Measurements from ENCODE around the gene SPCS1.

Gene SPCS1

DNA sequence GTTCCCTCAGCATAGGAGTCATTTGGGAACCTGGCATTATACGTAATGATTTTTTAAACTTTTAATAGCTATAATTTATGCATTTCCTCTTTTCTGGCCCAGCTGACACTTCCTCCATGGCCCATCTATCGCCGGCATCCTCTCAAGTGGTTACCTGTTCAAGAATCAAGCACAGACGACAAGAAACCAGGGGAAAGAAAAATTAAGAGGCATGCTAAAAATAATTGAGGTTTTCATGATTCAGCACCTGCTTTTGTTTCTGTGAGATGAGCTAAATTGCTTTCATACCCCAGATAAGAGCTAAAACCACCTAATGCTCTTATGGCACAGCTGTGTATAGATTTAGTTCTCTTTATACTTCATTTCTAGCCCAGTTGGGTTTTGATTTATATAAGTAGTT, 1.7 kb downstream of the SPCS1 start:
- TF ChIP-seq SUZ12 (IDR thresholded peaks at IDR 0.05; ENCODE audit: extremely low read depth, insufficient read depth, insufficient read length) (no peak), YY1 (IDR thresholded peaks at IDR 0.05; ENCODE audit: insufficient read depth, insufficient read length) (no peak), ZNF274 (IDR thresholded peaks at IDR 0.05; ENCODE audit: low read depth, low read length) (no peak)
- H3K4me3 ChIP-seq (ENCODE audit: insufficient read length, low read depth) = no peak overlapping the region
- peaks cover 2% of the 10 kb centered on the region for H3K4me1 ChIP-seq (ENCODE audit: insufficient read depth, insufficient read length)
- DNase-seq (ENCODE audit: low read depth, low spot score) = no peak
- no peak overlapping the region for H3K9ac ChIP-seq (ENCODE audit: insufficient read length, low read depth)
- no peaks in the 10 kb centered on the region for H3K27me3 ChIP-seq (ENCODE audit: insufficient read depth, insufficient read length)
- peaks cover 46% of the 10 kb centered on the region for H3K36me3 ChIP-seq (ENCODE audit: insufficient read depth, insufficient read length, low read length)
- no peaks in the 10 kb centered on the region for H3K9me3 ChIP-seq (ENCODE audit: insufficient read depth, low read length)

DNA sequence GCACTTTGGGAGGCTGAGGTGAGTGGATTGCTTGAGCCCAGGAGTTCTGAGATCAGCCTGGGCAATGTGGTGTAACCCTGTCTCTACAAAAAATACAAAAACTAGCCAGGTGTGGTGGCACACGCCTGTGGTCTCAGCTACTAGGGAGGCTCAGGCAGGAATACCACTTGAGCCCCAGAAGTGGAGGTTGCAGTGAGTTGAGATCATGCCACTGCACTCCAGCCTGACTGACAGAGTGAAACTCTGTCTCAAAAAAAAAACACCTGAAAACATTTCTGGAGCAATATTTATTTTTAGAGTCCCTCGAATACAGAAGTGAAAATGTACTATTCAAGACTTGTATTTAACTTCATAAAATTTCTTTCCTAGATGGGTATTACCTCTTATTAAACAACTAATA, 4.6 kb downstream of the SPCS1 start:
- Histone ChIP-seq H3K9me3 (ENCODE audit: insufficient read depth, low read length) (no peaks in the 10 kb centered on the region), H3K9ac (ENCODE audit: insufficient read length, low read depth) (no peak overlapping the region), H3K4me1 (ENCODE audit: insufficient read depth, insufficient read length) (peaks cover 4% of the 10 kb centered on the region), H3K27me3 (ENCODE audit: insufficient read depth, insufficient read length) (no peaks in the 10 kb centered on the region), H3K4me3 (ENCODE audit: insufficient read length, low read depth) (no peak overlapping the region), H3K36me3 (ENCODE audit: insufficient read depth, insufficient read length, low read length) (peaks cover 52% of the 10 kb centered on the region)
- TF ChIP-seq SUZ12 (IDR thresholded peaks at IDR 0.05; ENCODE audit: extremely low read depth, insufficient read depth, insufficient read length) (no peak), YY1 (IDR thresholded peaks at IDR 0.05; ENCODE audit: insufficient read depth, insufficient read length) (no peak), ZNF274 (IDR thresholded peaks at IDR 0.05; ENCODE audit: low read depth, low read length) (no peak)
- DNase-seq (ENCODE audit: low read depth, low spot score) = no peak

DNA sequence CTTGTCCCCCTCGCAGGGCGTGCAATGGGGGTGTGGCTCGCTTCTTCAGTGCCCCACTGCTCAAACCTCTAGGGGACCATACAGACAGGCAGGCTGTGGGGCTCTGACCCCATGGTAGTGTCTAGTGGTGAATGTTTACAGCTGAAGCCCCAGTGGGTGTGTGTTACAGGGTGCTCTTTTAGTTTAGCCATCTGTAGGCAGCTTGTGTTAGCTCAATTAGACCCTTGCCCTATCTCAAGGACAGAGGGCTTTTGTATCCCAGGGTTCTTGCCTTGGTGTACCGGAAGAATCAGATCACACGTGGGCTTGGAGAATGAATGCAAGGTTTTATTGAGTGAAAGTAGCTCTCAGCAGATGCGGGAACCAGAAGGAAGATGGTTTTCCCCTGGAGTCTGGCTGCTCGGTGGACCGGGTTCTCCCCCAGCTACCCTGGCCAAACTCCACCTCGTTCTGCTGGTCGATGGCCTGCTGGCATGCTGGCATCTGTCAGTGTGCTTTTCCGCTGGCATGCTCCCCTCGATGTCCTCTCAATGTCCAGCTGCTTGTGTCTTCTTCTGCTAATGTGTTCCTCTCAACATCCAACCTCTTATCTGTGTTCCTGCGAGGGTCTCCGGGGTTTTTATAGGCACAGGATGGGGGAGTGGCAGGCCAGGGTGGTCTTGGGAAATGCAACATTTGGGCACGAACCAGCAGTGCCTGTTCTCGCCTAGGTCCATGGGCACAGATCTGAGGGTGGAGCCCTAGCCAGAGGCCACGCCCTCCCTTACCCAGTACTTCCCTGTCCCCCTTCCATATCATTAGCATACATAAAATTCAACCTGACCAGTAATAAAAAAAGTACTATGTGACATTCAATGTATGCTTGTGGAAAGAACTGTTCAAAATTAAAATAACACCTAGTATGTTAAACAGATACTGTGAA, 6.6 kb downstream of the SPCS1 start:
- Histone ChIP-seq H3K36me3 (ENCODE audit: insufficient read depth, insufficient read length, low read length) (peaks cover 53% of the 10 kb centered on the region), H3K9ac (ENCODE audit: insufficient read length, low read depth) (no peak overlapping the region), H3K4me3 (ENCODE audit: insufficient read length, low read depth) (no peak overlapping the region), H3K9me3 (ENCODE audit: insufficient read depth, low read length) (no peaks in the 10 kb centered on the region), H3K27me3 (ENCODE audit: insufficient read depth, insufficient read length) (no peaks in the 10 kb centered on the region), H3K4me1 (ENCODE audit: insufficient read depth, insufficient read length) (peaks cover 2% of the 10 kb centered on the region)
- no peak for DNase-seq (ENCODE audit: low read depth, low spot score)
- no peak for TF ChIP-seq YY1 (IDR thresholded peaks at IDR 0.05; ENCODE audit: insufficient read depth, insufficient read length)
- TF ChIP-seq SUZ12 (IDR thresholded peaks at IDR 0.05; ENCODE audit: extremely low read depth, insufficient read depth, insufficient read length) = no peak
- no peak for TF ChIP-seq ZNF274 (IDR thresholded peaks at IDR 0.05; ENCODE audit: low read depth, low read length)

DNA sequence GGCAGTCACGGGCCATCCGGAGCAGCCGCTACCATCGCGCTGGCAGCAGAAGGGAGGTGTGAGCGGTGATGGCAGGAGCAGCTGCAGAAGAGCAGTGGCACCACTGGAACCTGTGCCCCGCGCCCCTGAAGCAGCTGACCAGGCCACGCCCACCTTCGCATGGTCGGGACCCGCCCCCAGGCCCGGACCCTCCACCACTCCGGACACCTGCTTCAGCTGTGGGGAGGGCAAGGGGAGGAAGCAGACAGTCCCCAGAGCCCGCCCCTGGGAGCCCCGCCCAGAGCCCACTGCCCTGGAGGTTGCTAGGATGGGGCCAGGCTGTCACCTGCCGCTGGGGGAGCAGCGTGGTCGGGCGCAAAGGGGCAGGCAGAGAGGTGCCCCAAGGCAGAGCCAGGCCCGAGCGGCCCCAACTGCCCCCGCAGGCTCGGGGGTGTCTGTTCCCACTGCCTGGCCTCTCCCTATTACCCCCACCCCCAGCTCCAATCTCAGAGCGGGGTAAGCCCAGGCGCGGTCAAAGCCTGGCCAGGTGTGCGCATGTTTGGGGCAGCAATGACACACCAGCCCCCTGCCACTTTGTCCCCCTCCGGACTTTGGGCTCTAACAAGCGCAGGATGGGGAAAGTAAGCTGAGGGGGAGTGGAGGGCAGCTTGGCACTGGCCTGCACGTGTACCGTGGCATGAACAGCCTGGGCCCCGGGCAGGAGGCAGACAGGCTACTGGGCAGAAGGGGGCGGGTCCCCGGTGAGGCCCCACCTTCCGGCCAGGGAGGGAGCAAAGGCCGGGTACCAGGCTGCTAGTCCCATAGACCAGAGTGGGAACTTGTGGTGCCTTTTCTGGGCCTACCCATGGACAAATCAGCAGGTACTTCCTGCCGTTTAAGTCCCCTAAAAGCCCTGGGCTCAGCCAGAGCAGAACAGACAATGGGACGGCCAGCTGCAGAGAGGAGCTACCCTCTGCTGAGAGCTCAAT, 8.7 kb downstream of the SPCS1 start:
- H3K36me3 ChIP-seq (ENCODE audit: insufficient read depth, insufficient read length, low read length) = peaks cover 37% of the 10 kb centered on the region
- H3K4me1 ChIP-seq (ENCODE audit: insufficient read depth, insufficient read length) = peaks cover 2% of the 10 kb centered on the region
- H3K9ac ChIP-seq (ENCODE audit: insufficient read length, low read depth) = no peak overlapping the region
- H3K4me3 ChIP-seq (ENCODE audit: insufficient read length, low read depth) = no peak overlapping the region
- no peak for TF ChIP-seq ZNF274 (IDR thresholded peaks at IDR 0.05; ENCODE audit: low read depth, low read length)
- no peak for TF ChIP-seq SUZ12 (IDR thresholded peaks at IDR 0.05; ENCODE audit: extremely low read depth, insufficient read depth, insufficient read length)
- no peak for TF ChIP-seq YY1 (IDR thresholded peaks at IDR 0.05; ENCODE audit: insufficient read depth, insufficient read length)
- H3K27me3 ChIP-seq (ENCODE audit: insufficient read depth, insufficient read length) = no peaks in the 10 kb centered on the region
- no peak for DNase-seq (ENCODE audit: low read depth, low spot score)
- no peaks in the 10 kb centered on the region for H3K9me3 ChIP-seq (ENCODE audit: insufficient read depth, low read length)

DNA sequence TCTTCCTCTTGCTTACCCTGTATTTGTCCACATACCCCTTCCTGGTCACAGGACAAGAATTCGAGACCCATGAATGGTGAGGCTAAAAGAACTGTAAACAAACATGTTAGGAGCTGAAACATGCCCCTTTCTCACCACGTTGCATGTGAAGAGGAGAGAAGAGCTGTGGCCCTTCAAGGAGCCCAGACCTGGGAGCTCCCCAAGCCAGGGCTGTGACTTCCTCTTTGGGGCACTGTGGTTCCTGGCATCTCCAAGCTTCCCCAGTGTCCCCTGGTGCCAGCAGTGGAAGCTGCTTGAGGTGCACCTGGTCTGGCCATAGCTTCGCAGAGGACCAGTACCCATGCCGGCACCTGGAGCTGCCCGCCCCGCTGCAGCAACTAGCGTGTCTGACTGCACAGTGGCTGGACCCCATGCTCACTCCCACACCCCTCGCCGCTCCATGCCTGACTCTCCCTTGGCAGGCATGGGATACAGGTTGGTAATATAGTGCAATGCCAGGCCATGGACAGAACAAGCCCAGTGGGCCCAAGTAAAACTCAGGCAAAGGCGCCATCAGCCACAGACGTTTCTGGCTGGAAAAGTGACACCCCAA, 9.9 kb downstream of the SPCS1 start:
- TF ChIP-seq YY1 (IDR thresholded peaks at IDR 0.05; ENCODE audit: insufficient read depth, insufficient read length) (no peak), SUZ12 (IDR thresholded peaks at IDR 0.05; ENCODE audit: extremely low read depth, insufficient read depth, insufficient read length) (no peak), ZNF274 (IDR thresholded peaks at IDR 0.05; ENCODE audit: low read depth, low read length) (no peak)
- Histone ChIP-seq H3K9me3 (ENCODE audit: insufficient read depth, low read length) (no peaks in the 10 kb centered on the region), H3K27me3 (ENCODE audit: insufficient read depth, insufficient read length) (no peaks in the 10 kb centered on the region), H3K36me3 (ENCODE audit: insufficient read depth, insufficient read length, low read length) (peaks cover 29% of the 10 kb centered on the region), H3K4me1 (ENCODE audit: insufficient read depth, insufficient read length) (peaks cover 2% of the 10 kb centered on the region), H3K9ac (ENCODE audit: insufficient read length, low read depth) (no peak overlapping the region), H3K4me3 (ENCODE audit: insufficient read length, low read depth) (no peak overlapping the region)
- no peak for DNase-seq (ENCODE audit: low read depth, low spot score)

DNA sequence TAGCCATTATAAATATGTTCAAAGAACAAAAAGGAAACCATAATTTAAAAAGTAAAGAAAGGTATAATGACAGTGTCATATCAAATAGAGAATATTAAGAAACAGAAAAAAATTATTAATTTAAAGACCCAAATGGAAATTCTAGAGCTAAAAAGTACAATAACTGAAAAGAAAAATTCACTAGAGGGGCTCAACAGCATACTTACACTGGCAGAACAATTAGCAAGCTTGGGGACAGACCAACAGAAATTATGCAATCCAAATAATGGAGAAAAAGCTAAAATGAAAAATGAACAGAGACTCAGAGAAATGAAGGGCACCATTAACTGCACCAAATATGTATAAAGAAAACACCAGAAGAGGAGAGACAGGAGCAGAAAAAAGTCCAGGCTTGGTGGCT, 13.7 kb downstream of the SPCS1 start:
- Histone ChIP-seq H3K4me1 (ENCODE audit: insufficient read depth, insufficient read length) (peaks cover 2% of the 10 kb centered on the region), H3K9ac (ENCODE audit: insufficient read length, low read depth) (no peak overlapping the region), H3K9me3 (ENCODE audit: insufficient read depth, low read length) (no peaks in the 10 kb centered on the region), H3K4me3 (ENCODE audit: insufficient read length, low read depth) (no peak overlapping the region), H3K36me3 (ENCODE audit: insufficient read depth, insufficient read length, low read length) (peaks cover 16% of the 10 kb centered on the region), H3K27me3 (ENCODE audit: insufficient read depth, insufficient read length) (no peaks in the 10 kb centered on the region)
- DNase-seq (ENCODE audit: low read depth, low spot score) = no peak
- TF ChIP-seq SUZ12 (IDR thresholded peaks at IDR 0.05; ENCODE audit: extremely low read depth, insufficient read depth, insufficient read length) (no peak), ZNF274 (IDR thresholded peaks at IDR 0.05; ENCODE audit: low read depth, low read length) (no peak), YY1 (IDR thresholded peaks at IDR 0.05; ENCODE audit: insufficient read depth, insufficient read length) (no peak)
